OCI-LY3 (cell line): ENCODE data around the gene AGBL3.

Experiments used
- EZH2phosphoT487 ChIP-seq: fragments of 200-600 bp; shearing (Covaris generic); IDR thresholded peaks from 2 replicates; pipeline ENCODE4 v1.6.1; 2018; ENCODE audit warnings: antibody characterized with exemption, mixed run types, low read depth
- TF ChIP-seq, protein P1 (sequence below): fragments of 200-600, 300-600 bp; sonication (generic); IDR thresholded peaks from 2 replicates; pipeline ENCODE4 v1.5.1; 2014; ENCODE audit warnings: antibody characterized with exemption, low read length, low read depth

DNA sequence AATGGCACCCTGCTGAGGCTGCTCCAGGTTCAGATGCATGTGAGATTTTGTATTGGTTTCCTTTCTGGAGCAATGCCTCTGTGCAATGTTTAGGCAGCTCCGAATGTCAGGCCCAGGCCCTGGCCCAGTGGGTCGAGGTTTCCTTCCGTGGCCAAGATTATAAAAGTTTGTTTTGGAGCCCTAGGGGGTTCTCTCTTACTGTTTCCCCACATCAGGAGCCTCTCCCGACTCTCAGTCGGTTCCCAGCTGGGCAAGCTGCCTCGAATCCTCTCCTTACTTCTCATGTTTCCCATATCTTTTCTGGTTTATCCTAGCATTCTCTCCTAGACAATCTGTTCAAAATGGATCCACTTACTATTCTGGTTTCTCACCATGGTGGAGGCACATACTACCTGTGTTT is 172.6 kb downstream of the AGBL3 start:
- TF ChIP-seq EZH2phosphoT487: no peak
- TF ChIP-seq, protein P1, sequence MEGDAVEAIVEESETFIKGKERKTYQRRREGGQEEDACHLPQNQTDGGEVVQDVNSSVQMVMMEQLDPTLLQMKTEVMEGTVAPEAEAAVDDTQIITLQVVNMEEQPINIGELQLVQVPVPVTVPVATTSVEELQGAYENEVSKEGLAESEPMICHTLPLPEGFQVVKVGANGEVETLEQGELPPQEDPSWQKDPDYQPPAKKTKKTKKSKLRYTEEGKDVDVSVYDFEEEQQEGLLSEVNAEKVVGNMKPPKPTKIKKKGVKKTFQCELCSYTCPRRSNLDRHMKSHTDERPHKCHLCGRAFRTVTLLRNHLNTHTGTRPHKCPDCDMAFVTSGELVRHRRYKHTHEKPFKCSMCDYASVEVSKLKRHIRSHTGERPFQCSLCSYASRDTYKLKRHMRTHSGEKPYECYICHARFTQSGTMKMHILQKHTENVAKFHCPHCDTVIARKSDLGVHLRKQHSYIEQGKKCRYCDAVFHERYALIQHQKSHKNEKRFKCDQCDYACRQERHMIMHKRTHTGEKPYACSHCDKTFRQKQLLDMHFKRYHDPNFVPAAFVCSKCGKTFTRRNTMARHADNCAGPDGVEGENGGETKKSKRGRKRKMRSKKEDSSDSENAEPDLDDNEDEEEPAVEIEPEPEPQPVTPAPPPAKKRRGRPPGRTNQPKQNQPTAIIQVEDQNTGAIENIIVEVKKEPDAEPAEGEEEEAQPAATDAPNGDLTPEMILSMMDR: no peak
